H1 (cell line): ENCODE results near the gene CORO6. TPM values are rescaled to one million over a fixed set of nuclear protein-coding genes. Genes with fewer than 3 reads are reported as not detected.

Experiments
- CTCF ChIA-PET: fragments of 300-600 bp; sonication (Branson Sonifier 250); formaldehyde crosslinking; loops from one replicate; lab custom pipeline; 2021; ENCODE audit not compliant: partially characterized antibody; lab: Charles Lee
- POLR2A ChIA-PET: fragments of 300-600 bp; sonication (Branson Sonifier 250); formaldehyde crosslinking; loops from one replicate; lab custom pipeline; 2021; ENCODE audit warnings: inconsistent platforms; ENCODE audit not compliant: partially characterized antibody; lab: Charles Lee
- DNase-seq, 2 experiments: peaks; one replicate each; pipeline versions ENCODE4 v3.0.0 to v3.0.0-alpha.2; 2010 to 2022; ENCODE audit warnings: low spot score in 2 of 2, low read depth in 1 of 2, mixed read lengths in 1 of 2
- FAIRE-seq: peaks from 2 replicates; lab custom pipeline; 2011; peaks lifted over from hg19 to GRCh38; lab: Jason Lieb, UNC
- H2AFZ ChIP-seq: 2 replicates; pipeline ENCODE4 v1.8.1; 2012; ENCODE audit warnings: low read length, inconsistent platforms
- H2AK5ac ChIP-seq: 2 replicates; pipeline ENCODE4 v1.6.1; 2013; ENCODE audit warnings: low read depth, low read length
- H2BK120ac ChIP-seq: replicated peaks from 2 replicates; pipeline ENCODE3; 2013; ENCODE audit warnings: low read depth, low read length, inconsistent platforms
- H2BK12ac ChIP-seq: 2 replicates; pipeline ENCODE4 v1.6.1; 2013; ENCODE audit warnings: low read depth, low read length
- H2BK15ac ChIP-seq: 2 replicates; pipeline ENCODE4 v1.6.1; 2013; ENCODE audit warnings: low read length
- H2BK20ac ChIP-seq: 2 replicates; pipeline ENCODE4 v1.6.1; 2013; ENCODE audit warnings: low read length
- H2BK5ac ChIP-seq: 2 replicates; pipeline ENCODE4 v1.6.1; 2013; ENCODE audit warnings: low read depth, low read length
- H3K14ac ChIP-seq: 2 replicates; pipeline ENCODE4 v1.6.1; 2013; ENCODE audit warnings: inconsistent platforms; ENCODE audit not compliant: insufficient read length
- H3K18ac ChIP-seq: 2 replicates; pipeline ENCODE4 v1.6.1; 2013; ENCODE audit warnings: low read length; ENCODE audit errors: extremely low read depth
- H3K23ac ChIP-seq: 2 replicates; pipeline ENCODE4 v1.6.1; 2013; ENCODE audit warnings: inconsistent platforms; ENCODE audit not compliant: insufficient read length
- H3K23me2 ChIP-seq: 2 replicates; pipeline ENCODE4 v1.6.1; 2013; ENCODE audit warnings: low read depth, low read length
- H3K27ac ChIP-seq: 2 replicates; pipeline ENCODE4 v1.6.1; 2011; ENCODE audit warnings: low read depth, low read length, inconsistent platforms
- H3K27me3 ChIP-seq, 4 experiments: replicated peaks in 1 of 4; 1 replicate in 1 of 4; 2 replicates in 3 of 4; pipeline versions ENCODE4 v1.6.1 to v1.8.1; 2011 to 2013; ENCODE audit warnings: low read length in 3 of 4, mild to moderate bottlenecking in 3 of 4, inconsistent platforms in 2 of 4, mixed read lengths in 2 of 4, moderate library complexity in 1 of 4; ENCODE audit not compliant: control insufficient read depth in 3 of 4, insufficient read depth in 3 of 4; ENCODE audit errors: extremely low read depth in 1 of 4
- H3K36me3 ChIP-seq, 4 experiments: 2 replicates each; pipeline versions ENCODE4 v1.6.1 to v1.8.1; 2011 to 2013; ENCODE audit warnings: mild to moderate bottlenecking in 4 of 4, low read length in 3 of 4, moderate library complexity in 2 of 4, control low read depth in 1 of 4, inconsistent platforms in 1 of 4; ENCODE audit not compliant: insufficient read depth in 4 of 4, control insufficient read depth in 2 of 4
- H3K4ac ChIP-seq: replicated peaks from 2 replicates; pipeline ENCODE3; 2013; ENCODE audit warnings: low read length, low read depth, mixed read lengths, inconsistent platforms; ENCODE audit not compliant: insufficient read length
- H3K4me1 ChIP-seq, 4 experiments: replicated peaks in 1 of 4; 1 replicate in 1 of 4; 2 replicates in 3 of 4; pipeline versions ENCODE4 v1.6.1 to v1.8.1; 2011 to 2013; ENCODE audit warnings: low read length in 3 of 4, inconsistent platforms in 2 of 4, mixed read lengths in 1 of 4; ENCODE audit not compliant: insufficient read depth in 4 of 4, control insufficient read depth in 3 of 4
- H3K4me2 ChIP-seq, 2 experiments: 2 replicates each; pipeline versions ENCODE4 v1.6.1 to v1.8.1; 2011 to 2013; ENCODE audit warnings: low read depth in 2 of 2, low read length in 2 of 2, control low read depth in 1 of 2, inconsistent platforms in 1 of 2, mild to moderate bottlenecking in 1 of 2; ENCODE audit not compliant: insufficient read depth in 1 of 2
- H3K4me3 ChIP-seq, 4 experiments: fragments of 200-600, 300-600 bp in 1 of 4; sonication (generic), shearing (Covaris generic), sonication (Bioruptor Twin) in 1 of 4; 2 replicates each; pipeline versions ENCODE4 v1.5.1 to v1.8.1; 2011 to 2016; ENCODE audit warnings: low read length in 4 of 4, low read depth in 3 of 4, control low read depth in 2 of 4, inconsistent platforms in 2 of 4, mild to moderate bottlenecking in 2 of 4, mixed read lengths in 1 of 4, moderate library complexity in 1 of 4; ENCODE audit not compliant: insufficient read depth in 2 of 4; ENCODE audit errors: extremely low read depth in 1 of 4
- H3K56ac ChIP-seq: replicated peaks from 2 replicates; pipeline ENCODE3; 2013; ENCODE audit warnings: low read depth, mild to moderate bottlenecking, mixed read lengths, low read length, inconsistent platforms; ENCODE audit not compliant: insufficient read length
- H3K79me1 ChIP-seq: 2 replicates; pipeline ENCODE4 v1.6.1; 2013; ENCODE audit warnings: low read depth, low read length, control low read depth
- H3K79me2 ChIP-seq, 2 experiments: 2 replicates each; pipeline versions ENCODE4 v1.6.1 to v1.8.1; 2012 to 2013; ENCODE audit warnings: low read length in 2 of 2, mild to moderate bottlenecking in 2 of 2, inconsistent platforms in 1 of 2; ENCODE audit not compliant: insufficient read depth in 2 of 2, control insufficient read depth in 1 of 2
- H3K9ac ChIP-seq, 4 experiments: replicated peaks in 1 of 4; 1 replicate in 1 of 4; 2 replicates in 3 of 4; pipeline versions ENCODE4 v1.6.1 to v1.8.1; 2011 to 2013; ENCODE audit warnings: low read depth in 3 of 4, low read length in 3 of 4, control low read depth in 2 of 4, mild to moderate bottlenecking in 2 of 4, moderate library complexity in 2 of 4, inconsistent platforms in 1 of 4; ENCODE audit errors: extremely low read depth in 1 of 4
- H3K9me3 ChIP-seq, 2 experiments: 2 replicates each; pipeline versions ENCODE4 v1.6.1 to v1.8.1; 2012 to 2013; ENCODE audit warnings: mild to moderate bottlenecking in 2 of 2, moderate library complexity in 2 of 2, control low read depth in 1 of 2, inconsistent platforms in 1 of 2, low read depth in 1 of 2, low read length in 1 of 2, mixed read lengths in 1 of 2; ENCODE audit not compliant: insufficient read depth in 2 of 2
- H4K20me1 ChIP-seq, 2 experiments: replicated peaks in 1 of 2; 2 replicates each; pipeline versions ENCODE3 to v1.8.1; 2011 to 2013; ENCODE audit warnings: inconsistent platforms in 2 of 2, low read length in 2 of 2, mild to moderate bottlenecking in 1 of 2; ENCODE audit not compliant: insufficient read depth in 2 of 2, control insufficient read depth in 1 of 2
- H4K5ac ChIP-seq: 2 replicates; pipeline ENCODE4 v1.6.1; 2013; ENCODE audit warnings: low read length, low read depth, mixed read lengths, inconsistent platforms; ENCODE audit not compliant: insufficient read length
- H4K8ac ChIP-seq: 2 replicates; pipeline ENCODE4 v1.8.0; 2013; ENCODE audit warnings: mild to moderate bottlenecking, moderate library complexity, low read length, inconsistent platforms; ENCODE audit not compliant: insufficient read depth; ENCODE audit errors: extremely low read depth
- H4K91ac ChIP-seq: replicated peaks from 2 replicates; pipeline ENCODE3; 2013; ENCODE audit warnings: low read length, mixed read lengths, inconsistent platforms; ENCODE audit not compliant: insufficient read length
- FOSL1 ChIP-seq: IDR thresholded peaks from 2 replicates; pipeline ENCODE4 v1.6.1; 2011; ENCODE audit warnings: mild to moderate bottlenecking, low read depth, low read length, moderate library complexity; ENCODE audit not compliant: insufficient read depth
- WGBS, 2 experiments: shearing (Covaris generic) in 1 of 2; methylation state at CpG; one replicate each; pipeline versions ENCODE4 v1.1.6 to v1.1.7; 2013 to 2015; ENCODE audit warnings: low lambda C conversion rate in 2 of 2, mixed read lengths in 2 of 2, inconsistent platforms in 1 of 2, low coverage in 1 of 2, missing lambda C conversion rate in 1 of 2; ENCODE audit not compliant: insufficient replicate concordance in 2 of 2, insufficient coverage in 1 of 2, insufficient read length in 1 of 2; ENCODE audit errors: extremely low coverage in 1 of 2, missing lambda C conversion rate in 1 of 2; 5-methylcytosine and 5-hydroxymethylcytosine counted together
- polyA plus RNA-seq, 7 experiments: library from polyadenylated mRNA; depleted of rRNA in 3 of 7; stranded (reverse) in 5 of 7; unstranded in 2 of 7; fragments of >200 nt in 5 of 7; fragments of 200-250 nt in 2 of 7; gene quantifications; 1 replicate in 5 of 7; 2 replicates in 1 of 7; 4 replicates in 1 of 7; pipeline versions ENCODE4 v1.2.1 to v1.2.3, GENCODE V29; 2011 to 2013; ENCODE audit warnings: missing spikeins in 2 of 7, mixed read lengths in 2 of 7
- total RNA-seq: library from RNA; stranded (reverse); fragmentation: NEBNext Ultra II Directional; extraction: Animal tissue kit (Norgen Biotek cat#: 25700); gene quantifications from 2 replicates; pipeline ENCODE4 v1.2.1, GENCODE V29; 2021

Gene CORO6
- total and polyA plus RNA-seq, 2 of the 8 experiments (the other 6 are each of a cell fraction or from before 2014, with no cell fraction given): 2.5 to 8.6 TPM

GRCh38 chr17:29655323-29655722 lies 32.6 kb upstream of the CORO6 start:
- H3K14ac ChIP-seq: no peak overlapping the region
- no peak overlapping the region for H4K91ac ChIP-seq
- H3K4me3 ChIP-seq: no peak overlapping the region
- H3K79me1 ChIP-seq: no peaks in the 10 kb centered on the region
- FAIRE-seq (no peak), DNase-seq (no peak)
- H2BK15ac ChIP-seq: no peak overlapping the region
- no peaks in the 10 kb centered on the region for H3K23me2 ChIP-seq
- ChIA-PET CTCF (interaction anchor here (0.7 to 2.1 kb wide), 6 partner anchors 13 to 123 kb away, joined by 3 to 7 read pairs (median 4); no protein-coding TSS in a partner anchor), POLR2A (no interaction called here)
- no peak overlapping the region for H4K8ac ChIP-seq
- no peak overlapping the region for H3K4me2 ChIP-seq
- H3K27me3 ChIP-seq: no peaks in the 10 kb centered on the region
- H2BK12ac ChIP-seq: no peak overlapping the region
- H3K56ac ChIP-seq: no peak overlapping the region
- H3K36me3 ChIP-seq: no peaks in the 10 kb centered on the region
- no peaks in the 10 kb centered on the region for H3K79me2 ChIP-seq
- 95% methylated on average over 6 of the region's 6 CpGs; no CpG with 5 or more reads in 1 of the 2 experiments for WGBS, 2 experiments
- H2BK120ac ChIP-seq: no peak overlapping the region
- no peaks in the 10 kb centered on the region for H4K20me1 ChIP-seq
- H3K4me1 ChIP-seq: no peaks in the 10 kb centered on the region
- H3K9me3 ChIP-seq: no peaks in the 10 kb centered on the region
- H3K27ac ChIP-seq: no peak overlapping the region
- H2AFZ ChIP-seq: no peak overlapping the region
- H2AK5ac ChIP-seq: no peak overlapping the region
- no peak overlapping the region for H2BK5ac ChIP-seq
- H3K23ac ChIP-seq: no peak overlapping the region
- H2BK20ac ChIP-seq: no peak overlapping the region
- H3K9ac ChIP-seq: no peak overlapping the region
- H3K4ac ChIP-seq: no peak overlapping the region
- no peak overlapping the region for H4K5ac ChIP-seq
- no peak overlapping the region for H3K18ac ChIP-seq
- no peak for TF ChIP-seq FOSL1
